AG09319 (cell line): ENCODE measurements around the gene RARRES1.

Experiments
- DNase-seq: peaks from one replicate; pipeline ENCODE4 v3.0.0-alpha.2; 2010; ENCODE audit warnings: low read depth; ENCODE audit errors: extremely low read depth
- CTCF ChIP-seq: IDR thresholded peaks from 2 replicates; pipeline ENCODE4 v1.5.1; 2011; ENCODE audit warnings: low read depth, mild to moderate bottlenecking, inconsistent platforms, low read length, moderate library complexity

Gene RARRES1

GRCh38 chr3:158731938-158732855, at the start of gene RARRES1:
Gene RARRES1, minus strand, starts transcription at chr3:158732457. Its CDS starts 42 bp downstream, at chr3:158732415.
- DNase-seq = no peak
- TF ChIP-seq CTCF = peak; percentile 16

- no peak for TF ChIP-seq CTCF
Observed at GRCh38 chr3:158781849-158782248, 49.6 kb upstream of the RARRES1 start.

GRCh38 chr3:158781191-158781590, 48.9 kb upstream of the RARRES1 start:
- no peak for TF ChIP-seq CTCF
- no peak for DNase-seq

More at GRCh38 chr3:158781849-158782248, 49.6 kb upstream of the RARRES1 start:
- no peak for DNase-seq

GRCh38 chr3:158780766-158781165, 48.5 kb upstream of the RARRES1 start:
- no peak for TF ChIP-seq CTCF
- DNase-seq = no peak

GRCh38 chr3:158777161-158777873, 45.1 kb upstream of the RARRES1 start:
- TF ChIP-seq CTCF = no peak
- no peak for DNase-seq

- no peak for DNase-seq
- TF ChIP-seq CTCF = no peak
Observed at GRCh38 chr3:158776531-158776930, 44.3 kb upstream of the RARRES1 start.
